Panc1 (cell line): ENCODE results near the gene NXPE3. TPM values are rescaled to one million over a fixed set of nuclear protein-coding genes. Genes with fewer than 3 reads are reported as not detected.

ENCODE experiments used
- ATAC-seq: fragments of 200-7000 bp; cut with Tn5 transposase; 2 replicates; pipeline ENCODE4 v1.9.1; 2020; ENCODE audit warnings: mild to moderate bottlenecking, moderate library complexity
- BruUV-seq: library from RNA; stranded (reverse); fragments of 400-500 nt; replicated peaks from 2 replicates; lab custom pipeline; 2021; lab: Mats Ljungman, UMichigan
- CTCF ChIA-PET: fragments of 300-600 bp; sonication (Branson Sonifier 250); formaldehyde crosslinking; loops from one replicate; lab custom pipeline; 2022; ENCODE audit warnings: antibody characterized with exemption; lab: Charles Lee
- POLR2A ChIA-PET: fragments of 300-600 bp; sonication (Branson Sonifier 250); formaldehyde crosslinking; loops from one replicate; lab custom pipeline; 2022; ENCODE audit warnings: antibody characterized with exemption; lab: Charles Lee
- DNase-seq: peaks from one replicate; pipeline ENCODE4 v3.0.0-alpha.2; 2010; ENCODE audit warnings: low read depth, low spot score
- H3K27ac ChIP-seq: 2 replicates; pipeline ENCODE4 v1.5.1; 2011; ENCODE audit warnings: mild to moderate bottlenecking, low read length, inconsistent platforms
- H3K27me3 ChIP-seq: fragments of 200-500 bp; sonication (Bioruptor generic); 2 replicates; pipeline ENCODE4 v1.6.0; 2014; ENCODE audit warnings: low read length, inconsistent platforms; ENCODE audit not compliant: control insufficient read depth, insufficient read depth
- H3K36me3 ChIP-seq: fragments of 200-500 bp; sonication (Bioruptor generic); 2 replicates; pipeline ENCODE4 v1.5.1; 2014; ENCODE audit warnings: inconsistent platforms, mild to moderate bottlenecking, low read length, moderate library complexity; ENCODE audit not compliant: control insufficient read depth, insufficient read depth
- H3K4me1 ChIP-seq: 2 replicates; pipeline ENCODE4 v1.5.1; 2011; ENCODE audit warnings: inconsistent platforms, mild to moderate bottlenecking, low read length, moderate library complexity; ENCODE audit not compliant: control insufficient read depth, insufficient read depth
- H3K4me3 ChIP-seq, 2 experiments: 2 replicates each; pipeline ENCODE4 v1.5.1; 2011 to 2012; ENCODE audit warnings: low read depth in 2 of 2, low read length in 2 of 2, mild to moderate bottlenecking in 2 of 2, inconsistent platforms in 1 of 2, moderate library complexity in 1 of 2
- H3K9me3 ChIP-seq: fragments of 200-500 bp; sonication (Bioruptor generic); 2 replicates; pipeline ENCODE4 v1.5.1; 2014; ENCODE audit warnings: low read depth, mild to moderate bottlenecking, inconsistent platforms, low read length, moderate library complexity; ENCODE audit not compliant: control insufficient read depth, insufficient read depth
- CTCF ChIP-seq: fragments of 450-650 bp; IDR thresholded peaks from 2 replicates; pipeline ENCODE4 v1.5.1; 2017; ENCODE audit warnings: mild to moderate bottlenecking
- POLR2AphosphoS5 ChIP-seq: IDR thresholded peaks from 2 replicates; pipeline ENCODE4 v1.6.1; 2012; ENCODE audit warnings: mild to moderate bottlenecking, low read depth, low read length, moderate library complexity
- SIN3A ChIP-seq: IDR thresholded peaks from 2 replicates; pipeline ENCODE4 v1.6.1; 2012; ENCODE audit warnings: low read depth, mild to moderate bottlenecking, low read length, moderate library complexity, borderline replicate concordance; ENCODE audit not compliant: insufficient read depth
- TCF7L2 ChIP-seq: IDR thresholded peaks from 2 replicates; pipeline ENCODE4 v1.6.1; 2011; ENCODE audit warnings: mild to moderate bottlenecking, low read depth, low read length, inconsistent platforms
- in situ Hi-C: cut with HindIII; loops from 2 replicates; pipeline ENCODE4 v1.10.0; 2016; ENCODE audit warnings: low sequenced_read_pairs, low pct_unique_long_range_greater_than_20kb
- intact Hi-C: fragments of 100-400 bp; cut with micrococcal nuclease; formaldehyde crosslinking; loops from one replicate; pipeline ENCODE4 v1.10.0; 2022; ENCODE audit not compliant: unreplicated experiment
- total RNA-seq: library from RNA; stranded (reverse); gene quantifications from one replicate; pipeline ENCODE4 v1.2.1, GENCODE V29; 2021; ENCODE audit not compliant: unreplicated experiment
- TF ChIP-seq, protein P1 (sequence below), 2 experiments: IDR thresholded peaks; 2 replicates each; pipeline ENCODE4 v1.6.1; 2011 to 2012; ENCODE audit warnings: low read depth in 2 of 2, control low read depth in 1 of 2, low read length in 1 of 2, mild to moderate bottlenecking in 1 of 2, moderate library complexity in 1 of 2; ENCODE audit not compliant: insufficient read depth in 1 of 2

The NXPE3 gene
- total RNA-seq, 1 experiment from 2014 or later: 30.4 TPM

DNA sequence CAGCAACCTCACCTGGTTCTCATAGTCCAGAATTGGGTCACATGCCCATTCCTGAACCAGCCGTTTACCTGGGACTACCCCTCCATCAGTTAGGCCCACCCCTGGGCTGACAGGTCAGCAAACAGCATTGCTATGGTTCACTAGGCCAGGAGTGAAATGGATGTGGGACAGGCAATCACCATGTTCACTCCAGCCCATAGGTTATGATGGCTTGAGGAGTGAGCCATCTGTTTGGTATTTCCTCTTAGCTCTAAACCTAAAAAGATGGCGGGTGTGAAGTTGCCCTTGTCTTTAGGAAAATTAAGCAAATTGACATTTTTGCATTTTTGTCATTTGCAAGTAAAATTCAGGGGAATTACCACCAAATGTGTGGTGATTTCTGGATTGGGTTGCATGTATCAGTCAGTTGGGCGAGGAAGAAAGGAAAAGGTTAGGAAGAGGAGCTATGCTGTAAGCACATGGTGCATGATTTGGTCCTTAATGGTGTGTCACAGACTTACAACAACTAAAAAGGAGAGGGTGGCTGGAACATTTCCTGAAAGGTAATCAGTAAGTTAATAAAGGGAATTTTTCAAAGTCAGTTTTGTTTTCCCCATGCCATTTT is 17.2 kb downstream of the NXPE3 start:
- ChIA-PET CTCF (no interaction called here), POLR2A (no interaction called here)
- intact Hi-C loops: no loop called here

GRCh38 chr3:101801174-101801573 is 22.2 kb downstream of the NXPE3 start:
- no peaks in the 10 kb centered on the region for H3K9me3 ChIP-seq
- H3K4me1 ChIP-seq: no peaks in the 10 kb centered on the region
- ATAC-seq (no peak), DNase-seq (no peak)
- no TSS peak for BruUV-seq
- in situ Hi-C loops: loop anchor here (25.0 kb wide), 1 partner anchor 736 kb away; no protein-coding TSS in a partner anchor
- ChIA-PET POLR2A (no interaction called here), CTCF (no interaction called here)
- TF ChIP-seq, protein P1, sequence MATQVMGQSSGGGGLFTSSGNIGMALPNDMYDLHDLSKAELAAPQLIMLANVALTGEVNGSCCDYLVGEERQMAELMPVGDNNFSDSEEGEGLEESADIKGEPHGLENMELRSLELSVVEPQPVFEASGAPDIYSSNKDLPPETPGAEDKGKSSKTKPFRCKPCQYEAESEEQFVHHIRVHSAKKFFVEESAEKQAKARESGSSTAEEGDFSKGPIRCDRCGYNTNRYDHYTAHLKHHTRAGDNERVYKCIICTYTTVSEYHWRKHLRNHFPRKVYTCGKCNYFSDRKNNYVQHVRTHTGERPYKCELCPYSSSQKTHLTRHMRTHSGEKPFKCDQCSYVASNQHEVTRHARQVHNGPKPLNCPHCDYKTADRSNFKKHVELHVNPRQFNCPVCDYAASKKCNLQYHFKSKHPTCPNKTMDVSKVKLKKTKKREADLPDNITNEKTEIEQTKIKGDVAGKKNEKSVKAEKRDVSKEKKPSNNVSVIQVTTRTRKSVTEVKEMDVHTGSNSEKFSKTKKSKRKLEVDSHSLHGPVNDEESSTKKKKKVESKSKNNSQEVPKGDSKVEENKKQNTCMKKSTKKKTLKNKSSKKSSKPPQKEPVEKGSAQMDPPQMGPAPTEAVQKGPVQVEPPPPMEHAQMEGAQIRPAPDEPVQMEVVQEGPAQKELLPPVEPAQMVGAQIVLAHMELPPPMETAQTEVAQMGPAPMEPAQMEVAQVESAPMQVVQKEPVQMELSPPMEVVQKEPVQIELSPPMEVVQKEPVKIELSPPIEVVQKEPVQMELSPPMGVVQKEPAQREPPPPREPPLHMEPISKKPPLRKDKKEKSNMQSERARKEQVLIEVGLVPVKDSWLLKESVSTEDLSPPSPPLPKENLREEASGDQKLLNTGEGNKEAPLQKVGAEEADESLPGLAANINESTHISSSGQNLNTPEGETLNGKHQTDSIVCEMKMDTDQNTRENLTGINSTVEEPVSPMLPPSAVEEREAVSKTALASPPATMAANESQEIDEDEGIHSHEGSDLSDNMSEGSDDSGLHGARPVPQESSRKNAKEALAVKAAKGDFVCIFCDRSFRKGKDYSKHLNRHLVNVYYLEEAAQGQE (IDR thresholded peaks at IDR 0.05; ENCODE audit: insufficient read depth in 1 of 2, low read depth in 2 of 2, low read length in 1 of 2): no peak
- no peak for TF ChIP-seq CTCF
- TF ChIP-seq SIN3A: no peak
- TF ChIP-seq TCF7L2: no peak
- no peak for TF ChIP-seq POLR2AphosphoS5
- H3K27me3 ChIP-seq: no peaks in the 10 kb centered on the region
- peaks cover 4% of the 10 kb centered on the region; the same call in 1 of the 2 replicates for H3K36me3 ChIP-seq
- intact Hi-C loops: loop anchor here (5.0 kb wide), 1 partner anchor 736 kb away; no protein-coding TSS in a partner anchor
- H3K4me3 ChIP-seq: no peak overlapping the region
- no peak overlapping the region for H3K27ac ChIP-seq

More for the DNA sequence above, 17.2 kb downstream of the NXPE3 start:
- Histone ChIP-seq H3K4me1 (no peaks in the 10 kb centered on the region), H3K36me3 (no peaks in the 10 kb centered on the region), H3K27me3 (no peaks in the 10 kb centered on the region), H3K27ac (no peak overlapping the region), H3K4me3 (no peak overlapping the region), H3K9me3 (peaks cover 4% of the 10 kb centered on the region; the same call in 1 of the 2 replicates)
- DNase-seq (no peak), ATAC-seq (no peak)
- in situ Hi-C loops: no loop called here
- no TSS peak for BruUV-seq
- TF ChIP-seq, protein P1 (IDR thresholded peaks at IDR 0.05; ENCODE audit: insufficient read depth in 1 of 2, low read depth in 2 of 2, low read length in 1 of 2): no peak
- TF ChIP-seq CTCF: no peak
- TF ChIP-seq SIN3A: no peak
- TF ChIP-seq POLR2AphosphoS5: no peak
- TF ChIP-seq TCF7L2: no peak
